Right ventricle myocardium superior (tissue), 1 donor: ENCODE results near the gene CLUH. TPM values are rescaled to one million over a fixed set of nuclear protein-coding genes. Genes with fewer than 3 reads are reported as not detected.
"Not testable (repeated sequence)": the region's sequence is repeated elsewhere in the genome, so short reads cannot be mapped to it uniquely, and the experiment has no call there.

ENCODE experiments used
- ATAC-seq: fragments of 200-7000 bp; cut with Tn5 transposase; one replicate; pipeline ENCODE4 v1.9.1; 2020; ENCODE audit warnings: mild to moderate bottlenecking; ENCODE audit not compliant: poor library complexity
- DNase-seq: peaks from one replicate; pipeline ENCODE4 v3.0.0-alpha.2; 2020
- intact Hi-C: fragments of 100-400 bp; cut with DNase I; formaldehyde crosslinking; loops from one replicate; pipeline ENCODE4 v1.11.2; 2022
- microRNA-seq: library from miRNA; unstranded; fragments of <30 nt; microRNA quantifications from one replicate; pipeline ENCODE4 v1.2.0, GENCODE V29; 2020
- total RNA-seq: library from RNA; stranded (reverse); fragmentation: NEBNext Ultra II Directional; extraction: Animal tissue kit (Norgen Biotek cat#: 25700); gene quantifications from one replicate; pipeline ENCODE4 v1.2.1, GENCODE V29; 2021
- donor health status: DM: no; HTN: yes; CAD: no; lungs with severe emphysema.

CLUH gene
- total RNA-seq, 1 donor from 2014 or later: 175 TPM

DNA sequence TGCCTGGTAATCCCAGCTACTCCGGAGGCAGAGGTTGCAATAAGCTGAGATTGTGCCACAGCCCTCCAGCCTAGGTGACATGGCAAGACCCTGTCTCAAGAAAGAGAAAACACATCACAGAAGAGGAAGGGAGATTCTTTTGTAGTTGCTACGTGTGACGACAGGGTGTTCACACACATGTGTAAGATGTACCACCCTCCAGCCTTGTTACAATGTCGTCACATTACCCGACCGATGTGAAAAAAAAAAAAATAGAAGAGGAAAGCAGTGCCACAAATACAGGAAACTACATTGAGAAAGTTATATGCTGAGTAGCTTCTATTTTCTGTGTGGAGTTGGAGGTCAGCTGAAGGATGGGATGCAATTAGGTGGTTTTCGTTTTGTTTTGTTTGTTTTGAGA lies 56.0 kb downstream of the CLUH start:
- intact Hi-C loops: no loop called here
- DNase-seq: no peak
- no peak for ATAC-seq

DNA sequence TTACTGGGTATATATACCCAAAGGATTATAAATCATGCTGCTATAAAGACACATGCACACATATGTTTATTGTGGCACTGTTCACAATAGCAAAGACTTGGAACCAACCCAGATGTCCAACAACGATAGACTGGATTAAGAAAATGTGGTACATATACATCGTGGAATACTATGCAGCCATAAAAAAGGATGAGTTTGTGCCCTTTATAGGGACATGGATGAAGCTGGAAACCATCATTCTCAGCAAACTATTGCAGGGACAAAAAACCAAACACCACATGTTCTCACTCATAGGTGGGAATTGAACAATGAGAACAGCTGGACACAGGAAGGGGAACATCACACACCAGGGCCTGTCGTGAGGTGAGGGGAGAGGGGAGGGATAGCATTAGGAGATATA lies 58.7 kb downstream of the CLUH start:
- DNase-seq, ATAC-seq, intact Hi-C loops: not testable (repeated sequence)

DNA sequence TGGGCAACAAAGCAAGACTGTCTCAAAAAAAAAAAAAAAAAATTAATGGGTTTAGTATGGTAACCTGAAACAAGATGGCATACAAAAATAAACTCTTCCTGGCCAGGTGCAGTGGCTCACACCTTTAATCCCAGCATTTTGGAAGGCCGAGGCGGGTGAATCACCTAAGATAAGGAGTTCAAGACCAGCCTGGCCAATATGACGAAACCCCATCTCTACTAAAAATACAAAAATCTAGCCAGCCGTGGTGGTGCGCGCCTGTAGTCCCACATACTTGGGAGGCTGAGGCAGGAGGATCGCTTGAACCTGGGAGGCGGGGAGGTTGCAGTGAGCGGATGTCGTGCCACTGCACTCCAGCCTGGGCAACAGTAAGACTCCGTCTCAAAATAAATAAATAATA lies 62.4 kb downstream of the CLUH start:
- ATAC-seq (no peak), DNase-seq (no peak)
- intact Hi-C loops: no loop called here

DNA sequence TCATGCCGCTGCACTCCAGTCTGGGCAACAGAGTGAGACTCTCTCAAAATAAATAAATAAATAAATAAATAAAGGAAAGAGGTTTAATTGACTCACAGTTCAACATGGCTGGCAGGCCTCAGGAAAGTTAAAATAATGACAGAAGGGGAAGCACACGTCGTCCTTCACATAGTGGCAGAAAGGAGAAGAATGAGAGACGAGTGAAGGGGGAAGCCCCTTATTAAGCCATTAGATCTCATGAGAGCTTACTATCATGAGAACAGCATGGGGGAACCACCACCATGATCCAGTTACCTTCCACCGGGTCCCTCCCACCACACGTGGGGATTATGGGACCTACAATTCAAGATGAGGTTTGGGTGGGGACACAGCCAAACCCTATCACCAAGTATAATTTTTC lies 63.6 kb downstream of the CLUH start:
- no peak for DNase-seq
- no peak for ATAC-seq
- intact Hi-C loops: no loop called here

DNA sequence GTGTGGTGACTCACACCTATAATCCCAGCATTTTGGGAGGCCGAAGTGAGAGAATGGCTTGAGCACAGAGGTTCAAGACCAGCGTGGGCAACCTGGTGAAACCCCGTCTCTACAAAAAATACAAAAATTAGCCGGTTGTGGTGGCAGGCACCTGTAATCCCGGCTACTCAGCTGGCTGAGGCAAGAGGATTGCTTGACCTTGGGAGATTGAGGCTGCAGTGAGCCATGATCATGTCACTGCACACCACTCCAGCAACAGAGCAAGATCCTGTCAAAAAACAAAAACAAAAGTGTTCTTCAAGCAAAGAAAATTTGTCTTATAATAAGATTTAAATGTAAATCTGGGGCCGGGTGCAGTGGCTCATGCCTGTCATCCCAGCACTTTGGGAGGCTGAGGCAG lies 66.6 kb downstream of the CLUH start:
- intact Hi-C loops: no loop called here

More for the DNA sequence above, 66.6 kb downstream of the CLUH start:
- ATAC-seq (no peak), DNase-seq (no peak)

Small RNAs within 50 kb of the gene (microRNA-seq; reads per million reads assigned to microRNA genes)
- not detected for gene MIR1253
- not detected for gene MIR6776

Other genes starting within 250 kb of the CLUH start
- gene METTL16, start 199.9 kb downstream of the CLUH start, total RNA-seq: 16.7 TPM
- gene PAFAH1B1, start 118.1 kb downstream of the CLUH start, total RNA-seq: 104 TPM
- 0.11 TPM for gene CCDC92B, start 37.9 kb upstream of the CLUH start, total RNA-seq
- gene RAP1GAP2, start 84.7 kb upstream of the CLUH start, total RNA-seq: 46.8 TPM